Measurements from ENCODE around the gene XCR1. TPM values are rescaled to one million over a fixed set of nuclear protein-coding genes. Genes with fewer than 3 reads are reported as not detected.

Gene XCR1
- polyA plus RNA-seq, 1 experiment: not detected

GRCh38 chr3:45983770-45984169 is 43.5 kb downstream of the XCR1 start:
- no peak for DNase-seq (ENCODE audit: low read depth)
- no peak overlapping the region for H3K4me3 ChIP-seq (ENCODE audit: low read depth, low read length)
- CTCF ChIA-PET: interaction anchor here (1.3 kb wide), 1 partner anchor 45 kb away, joined by 4 read pairs; no protein-coding TSS in a partner anchor
- no peak for TF ChIP-seq CTCF (IDR thresholded peaks at IDR 0.05; ENCODE audit: insufficient read depth, low read depth, low read length)
- H3K36me3 ChIP-seq (ENCODE audit: control insufficient read depth, insufficient read depth, low read length): peaks cover 7% of the 10 kb centered on the region
- POLR2A ChIA-PET: no interaction called here
- no peaks in the 10 kb centered on the region for H3K27me3 ChIP-seq (ENCODE audit: control insufficient read depth, insufficient read depth, low read length)

GRCh38 chr3:45981346-45982074 is 45.8 kb downstream of the XCR1 start:
- TF ChIP-seq CTCF (IDR thresholded peaks at IDR 0.05; ENCODE audit: insufficient read depth, low read depth, low read length): no peak
- no peak for DNase-seq (ENCODE audit: low read depth)
- no peak overlapping the region for H3K4me3 ChIP-seq (ENCODE audit: low read depth, low read length)
- no peaks in the 10 kb centered on the region for H3K27me3 ChIP-seq (ENCODE audit: control insufficient read depth, insufficient read depth, low read length)
- ChIA-PET CTCF (interaction anchor here (0.5 to 0.8 kb wide), 3 partner anchors 25 to 97 kb away, joined by 3 to 4 read pairs (median 3); no protein-coding TSS in a partner anchor), POLR2A (no interaction called here)
- H3K36me3 ChIP-seq (ENCODE audit: control insufficient read depth, insufficient read depth, low read length): peaks cover 9% of the 10 kb centered on the region

- POLR2A ChIA-PET: no interaction called here
- no peak for DNase-seq (ENCODE audit: low read depth)
- no peak for TF ChIP-seq CTCF (IDR thresholded peaks at IDR 0.05; ENCODE audit: insufficient read depth, low read depth, low read length)
- H3K4me3 ChIP-seq (ENCODE audit: low read depth, low read length): no peak overlapping the region
- H3K36me3 ChIP-seq (ENCODE audit: control insufficient read depth, insufficient read depth, low read length): peaks cover 10% of the 10 kb centered on the region
- H3K27me3 ChIP-seq (ENCODE audit: control insufficient read depth, insufficient read depth, low read length): no peaks in the 10 kb centered on the region
- CTCF ChIA-PET: interaction anchor here (0.7 to 1.7 kb wide), 2 partner anchors 12 to 25 kb away, joined by 4 to 5 read pairs; no protein-coding TSS in a partner anchor
Observed at GRCh38 chr3:45980819-45981218, 46.5 kb downstream of the XCR1 start.

- ChIA-PET POLR2A (no interaction called here), CTCF (interaction anchor here (1.7 kb wide), 1 partner anchor 12 kb away, joined by 5 read pairs; no protein-coding TSS in a partner anchor)
- no peak for TF ChIP-seq CTCF (IDR thresholded peaks at IDR 0.05; ENCODE audit: insufficient read depth, low read depth, low read length)
- no peak for DNase-seq (ENCODE audit: low read depth)
- H3K27me3 ChIP-seq (ENCODE audit: control insufficient read depth, insufficient read depth, low read length): no peaks in the 10 kb centered on the region
- peaks cover 10% of the 10 kb centered on the region for H3K36me3 ChIP-seq (ENCODE audit: control insufficient read depth, insufficient read depth, low read length)
- H3K4me3 ChIP-seq (ENCODE audit: low read depth, low read length): no peak overlapping the region
Observed at GRCh38 chr3:45980229-45980813, 47.0 kb downstream of the XCR1 start.

GRCh38 chr3:45979378-45979777 is 47.9 kb downstream of the XCR1 start:
- no peaks in the 10 kb centered on the region for H3K27me3 ChIP-seq (ENCODE audit: control insufficient read depth, insufficient read depth, low read length)
- H3K36me3 ChIP-seq (ENCODE audit: control insufficient read depth, insufficient read depth, low read length): peaks cover 12% of the 10 kb centered on the region
- H3K4me3 ChIP-seq (ENCODE audit: low read depth, low read length): no peak overlapping the region
- ChIA-PET CTCF (interaction anchor here (1.7 kb wide), 1 partner anchor 11 kb away, joined by 5 read pairs; no protein-coding TSS in a partner anchor), POLR2A (no interaction called here)
- DNase-seq (ENCODE audit: low read depth): no peak
- no peak for TF ChIP-seq CTCF (IDR thresholded peaks at IDR 0.05; ENCODE audit: insufficient read depth, low read depth, low read length)

Data from BJ (cell line).